Ishikawa (cell line): ENCODE data around the gene MEF2C.

Source experiments
- CEBPB ChIP-seq: IDR thresholded peaks from 2 replicates; pipeline ENCODE4 v1.6.1; 2012
- CREB1 ChIP-seq: IDR thresholded peaks from 2 replicates; pipeline ENCODE4 v1.6.1; 2012; ENCODE audit warnings: low read depth
- EGR1 ChIP-seq: IDR thresholded peaks from 2 replicates; pipeline ENCODE4 v1.6.1; 2012
- EP300 ChIP-seq: IDR thresholded peaks from 2 replicates; pipeline ENCODE4 v1.6.1; 2012; ENCODE audit warnings: borderline replicate concordance
- NFIC ChIP-seq: IDR thresholded peaks from 2 replicates; pipeline ENCODE4 v1.6.1; 2012
- RAD21 ChIP-seq: IDR thresholded peaks from 2 replicates; pipeline ENCODE4 v1.6.1; 2012; ENCODE audit warnings: low read depth
- REST ChIP-seq: IDR thresholded peaks from 2 replicates; pipeline ENCODE4 v1.6.1; 2012; ENCODE audit warnings: low read depth, mild to moderate bottlenecking
- TAF1 ChIP-seq: IDR thresholded peaks from 2 replicates; pipeline ENCODE4 v1.6.1; 2012; ENCODE audit warnings: low read depth, mild to moderate bottlenecking
- TCF12 ChIP-seq: IDR thresholded peaks from 2 replicates; pipeline ENCODE4 v1.6.1; 2012; ENCODE audit warnings: low read depth
- TEAD4 ChIP-seq: IDR thresholded peaks from 2 replicates; pipeline ENCODE4 v1.6.1; 2012
- YY1 ChIP-seq: IDR thresholded peaks from 2 replicates; pipeline ENCODE4 v1.6.1; 2012; ENCODE audit warnings: low read depth
- ZBTB7A ChIP-seq: IDR thresholded peaks from 2 replicates; pipeline ENCODE4 v1.6.1; 2012; ENCODE audit warnings: low read depth
- TF ChIP-seq, protein P1 (sequence below): IDR thresholded peaks from 2 replicates; pipeline ENCODE4 v1.6.1; 2012

DNA sequence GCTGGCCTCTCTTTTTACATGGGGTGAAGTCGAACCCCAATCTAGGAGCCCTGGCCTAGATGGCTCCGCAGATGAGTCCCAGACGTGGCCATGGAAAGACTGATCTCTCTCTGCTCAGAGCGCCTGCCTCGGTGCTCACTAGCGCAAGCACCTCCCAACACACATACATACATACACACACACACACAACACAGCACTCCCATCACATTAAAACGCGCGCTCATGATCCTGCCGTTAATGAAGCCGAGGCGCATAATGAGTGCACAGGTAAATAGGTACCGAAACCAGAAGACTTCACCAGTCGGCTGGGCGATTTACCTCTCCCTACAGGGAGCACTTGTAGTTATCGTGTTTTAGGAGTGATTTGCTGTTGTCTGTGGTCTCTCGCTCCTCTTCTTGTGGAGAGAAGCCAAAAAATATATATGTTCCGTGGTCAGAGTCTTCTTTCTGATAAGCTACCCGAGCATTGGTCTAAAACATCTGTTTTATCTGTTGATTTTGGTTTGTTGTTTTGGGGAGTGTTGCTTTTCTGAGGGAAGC is 207.7 kb downstream of the MEF2C start:
- TF ChIP-seq, protein P1, sequence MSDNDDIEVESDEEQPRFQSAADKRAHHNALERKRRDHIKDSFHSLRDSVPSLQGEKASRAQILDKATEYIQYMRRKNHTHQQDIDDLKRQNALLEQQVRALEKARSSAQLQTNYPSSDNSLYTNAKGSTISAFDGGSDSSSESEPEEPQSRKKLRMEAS = no peak
- TF ChIP-seq CEBPB = no peak
- no peak for TF ChIP-seq EP300
- TF ChIP-seq CREB1 = no peak; the same call in 1 of the 2 replicates
- no peak for TF ChIP-seq YY1
- TF ChIP-seq TEAD4 = no peak
- TF ChIP-seq RAD21 = no peak
- no peak for TF ChIP-seq TCF12
- no peak; the same call in 1 of the 2 replicates for TF ChIP-seq TAF1
- TF ChIP-seq REST = no peak
- TF ChIP-seq ZBTB7A = no peak
- no peak for TF ChIP-seq NFIC
- TF ChIP-seq EGR1 = no peak
